SU-DHL-6 (cell line): Measurements from ENCODE around the gene MAPK12.

ENCODE experiments used
- EZH2phosphoT487 ChIP-seq: fragments of 200-600 bp; sonication (generic), shearing (Covaris generic); conservative IDR thresholded peaks from 2 replicates; pipeline ENCODE4 v1.6.1; 2018; ENCODE audit warnings: mild to moderate bottlenecking, antibody characterized with exemption, low read length, moderate library complexity, mixed read lengths
- TF ChIP-seq, protein P1 (sequence below): fragments of 200-600 bp; sonication (generic); IDR thresholded peaks from one replicate; pipeline ENCODE4 v1.5.1; 2017; ENCODE audit warnings: antibody characterized with exemption, mild to moderate bottlenecking, low read length, moderate library complexity; ENCODE audit not compliant: insufficient read depth, poor library complexity, severe bottlenecking

DNA sequence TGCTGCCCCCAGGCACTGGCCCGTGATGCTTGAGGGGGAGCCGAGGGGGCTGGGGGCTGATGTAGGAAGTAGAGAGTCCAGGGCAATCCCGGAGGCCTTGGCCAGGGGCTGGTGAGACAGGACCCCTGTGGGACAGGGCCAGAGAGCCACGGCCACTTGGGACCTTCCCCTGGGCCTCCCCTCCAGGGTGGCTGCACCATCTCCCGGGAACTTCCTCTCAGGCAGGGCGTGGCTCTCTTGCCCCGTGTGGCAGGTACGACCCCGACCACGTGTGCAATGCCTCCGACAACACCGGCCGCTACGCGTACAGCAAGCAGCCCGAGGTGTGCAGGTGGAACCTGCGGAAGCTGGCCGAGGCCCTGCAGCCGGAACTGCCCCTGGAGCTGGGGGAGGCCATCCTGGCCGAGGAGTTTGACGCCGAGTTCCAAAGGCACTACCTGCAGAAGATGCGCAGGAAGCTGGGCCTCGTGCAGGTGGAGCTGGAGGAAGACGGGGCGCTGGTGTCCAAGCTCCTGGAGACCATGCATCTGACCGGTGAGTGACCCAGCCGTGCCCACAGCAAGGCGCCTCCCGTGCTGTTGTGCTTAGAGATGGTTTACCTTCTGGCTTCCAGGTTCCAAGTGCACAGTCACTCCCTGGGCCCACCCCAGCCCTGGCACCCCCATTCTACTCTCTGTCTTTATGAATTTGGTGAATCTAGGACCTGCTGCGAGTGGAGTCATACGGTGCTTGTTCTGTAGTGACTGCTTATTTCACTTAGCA lies 50.9 kb downstream of the MAPK12 start:
- TF ChIP-seq, protein P1, sequence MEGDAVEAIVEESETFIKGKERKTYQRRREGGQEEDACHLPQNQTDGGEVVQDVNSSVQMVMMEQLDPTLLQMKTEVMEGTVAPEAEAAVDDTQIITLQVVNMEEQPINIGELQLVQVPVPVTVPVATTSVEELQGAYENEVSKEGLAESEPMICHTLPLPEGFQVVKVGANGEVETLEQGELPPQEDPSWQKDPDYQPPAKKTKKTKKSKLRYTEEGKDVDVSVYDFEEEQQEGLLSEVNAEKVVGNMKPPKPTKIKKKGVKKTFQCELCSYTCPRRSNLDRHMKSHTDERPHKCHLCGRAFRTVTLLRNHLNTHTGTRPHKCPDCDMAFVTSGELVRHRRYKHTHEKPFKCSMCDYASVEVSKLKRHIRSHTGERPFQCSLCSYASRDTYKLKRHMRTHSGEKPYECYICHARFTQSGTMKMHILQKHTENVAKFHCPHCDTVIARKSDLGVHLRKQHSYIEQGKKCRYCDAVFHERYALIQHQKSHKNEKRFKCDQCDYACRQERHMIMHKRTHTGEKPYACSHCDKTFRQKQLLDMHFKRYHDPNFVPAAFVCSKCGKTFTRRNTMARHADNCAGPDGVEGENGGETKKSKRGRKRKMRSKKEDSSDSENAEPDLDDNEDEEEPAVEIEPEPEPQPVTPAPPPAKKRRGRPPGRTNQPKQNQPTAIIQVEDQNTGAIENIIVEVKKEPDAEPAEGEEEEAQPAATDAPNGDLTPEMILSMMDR: no peak
- TF ChIP-seq EZH2phosphoT487: no peak
